Endodermal cell (in vitro differentiated cells): Measurements from ENCODE around the gene IGLL5. TPM values are rescaled to one million over a fixed set of nuclear protein-coding genes. Genes with fewer than 3 reads are reported as not detected.

Source experiments
- DNase-seq: peaks from one replicate; pipeline ENCODE4 v3.0.0-alpha.2; 2017
- H3K27ac ChIP-seq: 2 replicates; pipeline ENCODE4 v1.5.1; 2013; ENCODE audit warnings: mild to moderate bottlenecking, low read depth, low read length, moderate library complexity
- H3K27me3 ChIP-seq: 2 replicates; pipeline ENCODE4 v1.6.1; 2013; ENCODE audit warnings: mild to moderate bottlenecking, low read length, moderate library complexity; ENCODE audit not compliant: insufficient read depth, control insufficient read depth, poor library complexity, severe bottlenecking
- H3K36me3 ChIP-seq: 2 replicates; pipeline ENCODE4 v1.7.0; 2013; ENCODE audit warnings: mild to moderate bottlenecking, low read length, moderate library complexity; ENCODE audit not compliant: control insufficient read depth, insufficient read depth
- H3K4me1 ChIP-seq: one replicate; pipeline ENCODE4 v1.7.0; 2013; ENCODE audit warnings: low read length; ENCODE audit not compliant: control insufficient read depth, insufficient read depth
- H3K4me3 ChIP-seq: 2 replicates; pipeline ENCODE4 v1.5.1; 2013; ENCODE audit warnings: mild to moderate bottlenecking, low read length, moderate library complexity
- H3K9ac ChIP-seq: 2 replicates; pipeline ENCODE4 v1.6.1; 2013; ENCODE audit warnings: mild to moderate bottlenecking, low read length, moderate library complexity; ENCODE audit not compliant: poor library complexity, severe bottlenecking; ENCODE audit errors: extremely low read depth
- H3K9me3 ChIP-seq: 2 replicates; pipeline ENCODE4 v1.6.1; 2013; ENCODE audit warnings: mild to moderate bottlenecking, low read length, moderate library complexity; ENCODE audit not compliant: control insufficient read depth
- H3K27ac Mint-ChIP-seq: 2 replicates; pipeline ENCODE4 v1.8.0; 2020; ENCODE audit warnings: mixed read lengths
- H3K27me3 Mint-ChIP-seq: 2 replicates; pipeline ENCODE4 v1.8.0; 2021; ENCODE audit warnings: mild to moderate bottlenecking, mixed read lengths; ENCODE audit not compliant: insufficient read depth
- H3K36me3 Mint-ChIP-seq: 2 replicates; pipeline ENCODE4 v1.8.0; 2020; ENCODE audit warnings: low read depth, mixed read lengths
- H3K4me1 Mint-ChIP-seq: 2 replicates; pipeline ENCODE4 v1.8.0; 2020; ENCODE audit warnings: mixed read lengths
- H3K4me3 Mint-ChIP-seq: 2 replicates; pipeline ENCODE4 v1.8.0; 2020; ENCODE audit warnings: mild to moderate bottlenecking, moderate library complexity, mixed read lengths
- H3K9me3 Mint-ChIP-seq: 2 replicates; pipeline ENCODE4 v1.8.0; 2020; ENCODE audit warnings: mild to moderate bottlenecking, mixed read lengths
- WGBS, 2 experiments: methylation state at CpG; one replicate each; pipeline versions ENCODE4 v1.1.5 to v1.1.7; 2013; ENCODE audit warnings: missing lambda C conversion rate in 2 of 2, mixed read lengths in 1 of 2; ENCODE audit not compliant: insufficient coverage in 1 of 2, insufficient read length in 1 of 2; 5-methylcytosine and 5-hydroxymethylcytosine counted together
- total RNA-seq, 2 donors: library from RNA; stranded (reverse); fragmentation: NEBNext Ultra II Directional in 1 of 2; extraction: Animal tissue kit (Norgen Biotek cat#: 25700) in 1 of 2; gene quantifications; 2 replicates in 1 of 2; 3 replicates in 1 of 2; pipeline ENCODE4 v1.2.1, GENCODE V29; 2021
- TF ChIP-seq, protein P1 (sequence below): fragments of 200-600 bp; sonication (generic); conservative IDR thresholded peaks from 2 replicates; pipeline ENCODE4 v1.5.0; 2021; ENCODE audit warnings: antibody characterized with exemption, mild to moderate bottlenecking

Gene IGLL5
- total RNA-seq, 2 donors from 2014 or later, result not detected

DNA sequence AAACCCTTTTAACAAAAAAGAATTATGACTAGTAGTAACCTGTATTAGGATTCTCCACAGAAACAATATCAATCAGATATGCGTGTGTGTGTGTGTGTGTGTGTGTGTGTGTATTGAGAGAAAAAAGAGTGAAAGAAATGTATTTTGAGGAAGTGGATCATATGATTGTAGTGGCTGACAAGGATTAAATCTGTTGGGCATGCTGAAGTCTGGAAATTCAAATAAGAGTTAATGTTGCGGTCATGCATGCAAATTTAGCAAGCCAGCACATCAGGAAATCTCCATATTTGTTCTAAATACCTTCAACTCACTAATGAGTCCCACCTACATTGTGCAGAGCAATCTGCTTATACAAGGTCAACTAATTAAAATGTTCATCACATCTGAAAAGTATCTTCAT, 46.8 kb upstream of the IGLL5 start:
- Histone ChIP-seq H3K27ac (no peak overlapping the region), H3K9ac (no peak overlapping the region), H3K36me3 (no peaks in the 10 kb centered on the region), H3K9me3 (no peaks in the 10 kb centered on the region), H3K4me3 (no peak overlapping the region), H3K27me3 (peaks cover 10% of the 10 kb centered on the region), H3K4me1 (no peaks in the 10 kb centered on the region)
- no peak for DNase-seq
- TF ChIP-seq, protein P1, sequence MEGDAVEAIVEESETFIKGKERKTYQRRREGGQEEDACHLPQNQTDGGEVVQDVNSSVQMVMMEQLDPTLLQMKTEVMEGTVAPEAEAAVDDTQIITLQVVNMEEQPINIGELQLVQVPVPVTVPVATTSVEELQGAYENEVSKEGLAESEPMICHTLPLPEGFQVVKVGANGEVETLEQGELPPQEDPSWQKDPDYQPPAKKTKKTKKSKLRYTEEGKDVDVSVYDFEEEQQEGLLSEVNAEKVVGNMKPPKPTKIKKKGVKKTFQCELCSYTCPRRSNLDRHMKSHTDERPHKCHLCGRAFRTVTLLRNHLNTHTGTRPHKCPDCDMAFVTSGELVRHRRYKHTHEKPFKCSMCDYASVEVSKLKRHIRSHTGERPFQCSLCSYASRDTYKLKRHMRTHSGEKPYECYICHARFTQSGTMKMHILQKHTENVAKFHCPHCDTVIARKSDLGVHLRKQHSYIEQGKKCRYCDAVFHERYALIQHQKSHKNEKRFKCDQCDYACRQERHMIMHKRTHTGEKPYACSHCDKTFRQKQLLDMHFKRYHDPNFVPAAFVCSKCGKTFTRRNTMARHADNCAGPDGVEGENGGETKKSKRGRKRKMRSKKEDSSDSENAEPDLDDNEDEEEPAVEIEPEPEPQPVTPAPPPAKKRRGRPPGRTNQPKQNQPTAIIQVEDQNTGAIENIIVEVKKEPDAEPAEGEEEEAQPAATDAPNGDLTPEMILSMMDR, result no peak
- no peaks in the 10 kb centered on the region for H3K4me1 Mint-ChIP-seq
- no peaks in the 10 kb centered on the region for H3K36me3 Mint-ChIP-seq
- H3K27ac Mint-ChIP-seq, result no peak overlapping the region
- WGBS, 2 experiments, result 60 to 100% methylated on average over 1 to 2 of the region's 2 CpGs
- peaks cover 69% of the 10 kb centered on the region for H3K27me3 Mint-ChIP-seq
- no peaks in the 10 kb centered on the region for H3K9me3 Mint-ChIP-seq
- no peak overlapping the region for H3K4me3 Mint-ChIP-seq

DNA sequence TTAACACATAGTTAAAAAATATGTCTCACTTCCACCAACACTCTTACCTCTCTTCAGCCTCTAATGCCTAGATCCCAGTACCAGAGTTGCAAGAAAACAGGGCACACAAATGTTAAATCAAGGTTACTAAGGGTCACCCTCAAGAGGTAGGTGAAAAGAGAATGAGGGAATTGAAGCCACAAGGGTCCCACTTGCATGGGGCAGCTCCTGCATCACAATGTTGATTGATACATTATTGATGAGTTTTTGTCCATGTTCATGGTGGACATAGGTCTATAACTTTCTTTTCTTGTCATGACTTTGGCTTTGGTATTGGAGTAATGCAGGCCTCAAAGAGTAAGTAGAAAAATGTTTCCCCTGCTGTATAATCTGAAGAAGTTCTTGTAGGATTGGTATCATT, 46.0 kb upstream of the IGLL5 start:
- DNase-seq, result no peak
- Histone ChIP-seq H3K9me3 (no peaks in the 10 kb centered on the region), H3K27ac (no peak overlapping the region), H3K36me3 (no peaks in the 10 kb centered on the region), H3K4me1 (no peaks in the 10 kb centered on the region), H3K27me3 (peaks cover 13% of the 10 kb centered on the region), H3K9ac (no peak overlapping the region), H3K4me3 (no peak overlapping the region)
- Mint-ChIP-seq H3K27me3 (peaks cover 66% of the 10 kb centered on the region), H3K9me3 (no peaks in the 10 kb centered on the region), H3K27ac (no peak overlapping the region), H3K4me3 (no peak overlapping the region), H3K4me1 (no peaks in the 10 kb centered on the region), H3K36me3 (no peaks in the 10 kb centered on the region)
- TF ChIP-seq, protein P1, result no peak

DNA sequence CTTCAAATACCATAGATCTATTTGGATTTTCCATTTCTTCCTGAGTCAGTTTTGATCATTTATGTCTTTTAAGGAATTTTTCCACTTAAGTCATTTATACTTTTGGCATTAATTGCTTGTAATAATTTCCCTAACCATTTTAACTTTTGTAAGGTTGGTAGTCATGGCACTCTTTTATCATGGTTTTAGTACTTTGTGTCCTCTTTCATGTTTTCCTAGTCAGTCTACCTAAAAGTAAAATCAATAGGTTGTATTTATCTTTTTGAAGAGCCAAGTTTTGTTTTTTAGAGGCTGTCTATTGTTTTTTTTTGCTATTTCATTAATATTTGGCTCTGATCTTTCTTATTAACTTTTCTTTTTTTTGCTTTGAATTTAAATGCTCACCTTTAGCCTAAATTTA, 45.5 kb upstream of the IGLL5 start:
- Histone ChIP-seq H3K9ac (no peak overlapping the region), H3K9me3 (no peaks in the 10 kb centered on the region), H3K4me3 (no peak overlapping the region), H3K4me1 (no peaks in the 10 kb centered on the region), H3K27ac (no peak overlapping the region), H3K27me3 (peaks cover 16% of the 10 kb centered on the region), H3K36me3 (no peaks in the 10 kb centered on the region)
- Mint-ChIP-seq H3K27ac (no peak overlapping the region), H3K9me3 (no peaks in the 10 kb centered on the region), H3K36me3 (no peaks in the 10 kb centered on the region), H3K4me3 (no peak overlapping the region), H3K4me1 (no peaks in the 10 kb centered on the region), H3K27me3 (peaks cover 66% of the 10 kb centered on the region)
- TF ChIP-seq, protein P1, result no peak
- DNase-seq, result no peak
